GM19452 (cell line): Measurements from ENCODE around the gene RNF150.

ENCODE experiments used
- ATAC-seq: cut with Tn5 transposase; IDR thresholded peaks from one replicate; pipeline ENCODE4 v1.9.1; 2021; ENCODE audit not compliant: unreplicated experiment

The RNF150 gene

GRCh38 chr4:141132072-141132708 is 1.1 kb downstream of the RNF150 start:
- peak; percentile 2 for ATAC-seq

- no peak for ATAC-seq
Measured at GRCh38 chr4:141131723-141132071, 1.6 kb downstream of the RNF150 start.

GRCh38 chr4:141130947-141131605 is 2.2 kb downstream of the RNF150 start:
- ATAC-seq, result no peak

- no peak for ATAC-seq
Measured at GRCh38 chr4:141127884-141128283, 5.4 kb downstream of the RNF150 start.

- no peak for ATAC-seq
Measured at GRCh38 chr4:141126769-141127168, 6.5 kb downstream of the RNF150 start.

GRCh38 chr4:141124224-141124623 is 9.0 kb downstream of the RNF150 start:
- no peak for ATAC-seq

- ATAC-seq, result no peak
Measured at GRCh38 chr4:141121768-141122454, 11.4 kb downstream of the RNF150 start.

- no peak for ATAC-seq
Measured at GRCh38 chr4:141121101-141121500, 12.2 kb downstream of the RNF150 start.

- no peak for ATAC-seq
Measured at GRCh38 chr4:141120036-141120593, 13.2 kb downstream of the RNF150 start.

- no peak for ATAC-seq
Measured at GRCh38 chr4:141119071-141119470, 14.2 kb downstream of the RNF150 start.

- no peak for ATAC-seq
Measured at GRCh38 chr4:141118381-141118780, 14.9 kb downstream of the RNF150 start.

- ATAC-seq, result no peak
Measured at GRCh38 chr4:141117935-141118334, 15.3 kb downstream of the RNF150 start.

- no peak for ATAC-seq
Measured at GRCh38 chr4:141109983-141110382, 23.3 kb downstream of the RNF150 start.

- no peak for ATAC-seq
Measured at GRCh38 chr4:141107927-141108326, 25.3 kb downstream of the RNF150 start.

GRCh38 chr4:141102367-141102766 is 30.9 kb downstream of the RNF150 start:
- no peak for ATAC-seq

GRCh38 chr4:141101511-141101910 is 31.8 kb downstream of the RNF150 start:
- no peak for ATAC-seq

- no peak for ATAC-seq
Measured at GRCh38 chr4:141099326-141099725, 33.9 kb downstream of the RNF150 start.

GRCh38 chr4:141098163-141098562 is 35.1 kb downstream of the RNF150 start:
- no peak for ATAC-seq

- ATAC-seq, result no peak
Measured at GRCh38 chr4:141090473-141090872, 42.8 kb downstream of the RNF150 start.

GRCh38 chr4:141081921-141082395 is 51.3 kb downstream of the RNF150 start:
- no peak for ATAC-seq

GRCh38 chr4:141080668-141081067 is 52.6 kb downstream of the RNF150 start:
- no peak for ATAC-seq

GRCh38 chr4:141079393-141079930 is 53.8 kb downstream of the RNF150 start:
- ATAC-seq, result no peak
